ENCODE data around the gene ANKS1B. TPM values are rescaled to one million over a fixed set of nuclear protein-coding genes. Genes with fewer than 3 reads are reported as not detected.

ANKS1B gene
- polyA plus RNA-seq, 3 donors = not detected

DNA sequence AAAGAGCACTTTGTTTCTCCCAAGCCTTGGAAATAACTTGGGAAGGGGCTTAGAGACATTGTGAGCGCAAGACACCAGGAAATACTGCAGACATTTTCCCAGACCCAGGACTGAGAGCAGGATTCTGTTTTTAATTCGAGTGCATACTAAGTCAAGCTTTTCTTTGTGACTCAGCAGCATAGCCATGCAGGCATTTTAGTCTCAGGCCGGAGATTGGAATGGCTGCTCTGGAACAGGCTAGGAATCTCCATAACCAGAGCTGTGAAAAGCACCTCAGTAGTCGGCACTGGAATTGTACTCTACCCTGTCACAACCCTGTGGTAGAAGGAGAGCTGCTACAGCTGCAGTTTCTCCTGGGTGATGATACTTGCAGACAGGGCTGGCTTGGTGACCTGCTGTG is 366.1 kb downstream of the ANKS1B start:
- H3K36me3 Mint-ChIP-seq = no peaks in the 10 kb centered on the region
- Histone ChIP-seq H3K4me2 (replicated peaks; ENCODE audit: extremely low read depth, low read length, poor library complexity, severe bottlenecking) (no peak overlapping the region), H3K4me3 (replicated peaks in 1 of 3; ENCODE audit: low read depth in 2 of 3, low read length in 3 of 3) (no peak overlapping the region), H3K27me3 (ENCODE audit: control insufficient read depth in 2 of 2, insufficient read depth in 2 of 2, low read length in 2 of 2) (no peaks in the 10 kb centered on the region), H3K27ac (ENCODE audit: low read depth in 1 of 2, low read length in 2 of 2) (no peak overlapping the region), H3K79me2 (ENCODE audit: insufficient read depth, low read length) (no peaks in the 10 kb centered on the region), H3K9ac (ENCODE audit: insufficient read depth, low read length, poor library complexity, severe bottlenecking) (no peak overlapping the region), H4K20me1 (ENCODE audit: insufficient read depth, low read length) (no peaks in the 10 kb centered on the region), H2AFZ (ENCODE audit: insufficient read depth, low read depth, low read length, poor library complexity, severe bottlenecking) (no peak overlapping the region), H3K36me3 (replicated peaks in 1 of 2; ENCODE audit: control insufficient read depth in 1 of 2, insufficient read depth in 2 of 2, low read length in 2 of 2) (no peaks in the 10 kb centered on the region), H3K9me3 (replicated peaks in 1 of 2; ENCODE audit: control insufficient read depth in 1 of 2, insufficient read depth in 1 of 2, low read length in 2 of 2) (peaks cover 0 to 4% of the 10 kb centered on the region in 2 donors), H3K4me1 (ENCODE audit: control insufficient read depth in 1 of 2, insufficient read depth in 2 of 2, low read length in 2 of 2) (no peaks in the 10 kb centered on the region)
- no peak for DNase-seq
- 97% methylated on average over 3 of the region's 4 CpGs for WGBS (ENCODE audit: insufficient coverage)
- peaks cover 0 to 3% (median 0%) of the 10 kb centered on the region in 7 donors for H3K9me3 Mint-ChIP-seq
- TF ChIP-seq, protein P1, sequence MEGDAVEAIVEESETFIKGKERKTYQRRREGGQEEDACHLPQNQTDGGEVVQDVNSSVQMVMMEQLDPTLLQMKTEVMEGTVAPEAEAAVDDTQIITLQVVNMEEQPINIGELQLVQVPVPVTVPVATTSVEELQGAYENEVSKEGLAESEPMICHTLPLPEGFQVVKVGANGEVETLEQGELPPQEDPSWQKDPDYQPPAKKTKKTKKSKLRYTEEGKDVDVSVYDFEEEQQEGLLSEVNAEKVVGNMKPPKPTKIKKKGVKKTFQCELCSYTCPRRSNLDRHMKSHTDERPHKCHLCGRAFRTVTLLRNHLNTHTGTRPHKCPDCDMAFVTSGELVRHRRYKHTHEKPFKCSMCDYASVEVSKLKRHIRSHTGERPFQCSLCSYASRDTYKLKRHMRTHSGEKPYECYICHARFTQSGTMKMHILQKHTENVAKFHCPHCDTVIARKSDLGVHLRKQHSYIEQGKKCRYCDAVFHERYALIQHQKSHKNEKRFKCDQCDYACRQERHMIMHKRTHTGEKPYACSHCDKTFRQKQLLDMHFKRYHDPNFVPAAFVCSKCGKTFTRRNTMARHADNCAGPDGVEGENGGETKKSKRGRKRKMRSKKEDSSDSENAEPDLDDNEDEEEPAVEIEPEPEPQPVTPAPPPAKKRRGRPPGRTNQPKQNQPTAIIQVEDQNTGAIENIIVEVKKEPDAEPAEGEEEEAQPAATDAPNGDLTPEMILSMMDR (IDR thresholded peaks at IDR 0.05) = no peak
- intact Hi-C loops (cut with micrococcal nuclease) = no loop called here
- no peak overlapping the region for H3K27ac Mint-ChIP-seq
- no peaks in the 10 kb centered on the region for H3K27me3 Mint-ChIP-seq (ENCODE audit: low read depth in 3 of 3)
- no peak overlapping the region for H3K4me3 Mint-ChIP-seq
- no peaks in the 10 kb centered on the region for H3K4me1 Mint-ChIP-seq

DNA sequence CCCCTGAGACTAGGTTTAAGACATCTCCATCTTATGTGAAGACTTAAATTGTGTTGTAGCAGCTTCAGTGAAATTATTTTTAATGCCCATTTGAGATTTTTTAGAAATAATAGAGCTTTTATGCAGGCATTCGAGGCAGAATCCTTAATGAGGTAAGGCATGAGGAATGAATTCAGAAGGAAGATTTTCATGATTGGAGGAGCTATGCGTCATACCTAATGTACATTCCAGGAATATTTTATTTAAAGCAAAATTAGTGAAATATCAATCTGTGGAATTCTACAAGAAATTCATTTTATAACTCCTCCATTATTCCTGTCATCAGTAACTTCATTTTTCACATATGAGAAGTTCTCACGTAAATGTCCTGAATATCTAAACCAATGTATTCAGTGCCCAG is 373.1 kb downstream of the ANKS1B start:
- intact Hi-C loops (cut with micrococcal nuclease) = no loop called here
- TF ChIP-seq, protein P1 (IDR thresholded peaks at IDR 0.05) = no peak
- H3K4me3 ChIP-seq (replicated peaks in 1 of 3; ENCODE audit: low read depth in 2 of 3, low read length in 3 of 3) = no peak overlapping the region
- H3K27ac ChIP-seq (ENCODE audit: low read depth in 1 of 2, low read length in 2 of 2) = no peak overlapping the region
- no peaks in the 10 kb centered on the region for H3K36me3 ChIP-seq (replicated peaks in 1 of 2; ENCODE audit: control insufficient read depth in 1 of 2, insufficient read depth in 2 of 2, low read length in 2 of 2)
- no peaks in the 10 kb centered on the region for H4K20me1 ChIP-seq (ENCODE audit: insufficient read depth, low read length)
- H3K79me2 ChIP-seq (ENCODE audit: insufficient read depth, low read length) = no peaks in the 10 kb centered on the region
- no peaks in the 10 kb centered on the region for H3K36me3 Mint-ChIP-seq
- no peak overlapping the region for H3K9ac ChIP-seq (ENCODE audit: insufficient read depth, low read length, poor library complexity, severe bottlenecking)
- H3K4me1 Mint-ChIP-seq = no peaks in the 10 kb centered on the region
- H3K27me3 ChIP-seq (ENCODE audit: control insufficient read depth in 2 of 2, insufficient read depth in 2 of 2, low read length in 2 of 2) = no peaks in the 10 kb centered on the region
- H3K4me3 Mint-ChIP-seq = no peak overlapping the region
- WGBS (ENCODE audit: insufficient coverage) = no CpG with 5 or more reads among the region's 3 CpGs
- no peaks in the 10 kb centered on the region for H3K9me3 ChIP-seq (replicated peaks in 1 of 2; ENCODE audit: control insufficient read depth in 1 of 2, insufficient read depth in 1 of 2, low read length in 2 of 2)
- H3K27me3 Mint-ChIP-seq (ENCODE audit: low read depth in 3 of 3) = peaks cover 0 to 1% (median 0%) of the 10 kb centered on the region in 3 donors
- H3K4me2 ChIP-seq (replicated peaks; ENCODE audit: extremely low read depth, low read length, poor library complexity, severe bottlenecking) = no peak overlapping the region
- H2AFZ ChIP-seq (ENCODE audit: insufficient read depth, low read depth, low read length, poor library complexity, severe bottlenecking) = no peak overlapping the region
- no peak overlapping the region for H3K27ac Mint-ChIP-seq
- H3K4me1 ChIP-seq (ENCODE audit: control insufficient read depth in 1 of 2, insufficient read depth in 2 of 2, low read length in 2 of 2) = no peaks in the 10 kb centered on the region
- peaks cover 0 to 5% (median 2%) of the 10 kb centered on the region in 7 donors for H3K9me3 Mint-ChIP-seq
- DNase-seq = no peak

Measured in CD14-positive monocyte (primary cell).